Breast epithelium (tissue), 4 donors: ENCODE data around the gene GRM4. TPM values are rescaled to one million over a fixed set of nuclear protein-coding genes. Genes with fewer than 3 reads are reported as not detected.

Experiments used
- DNase-seq, 2 donors: peaks; one replicate each; pipeline ENCODE4 v3.0.0-alpha.2; 2019; ENCODE audit warnings: low spot score in 2 of 2
- H3K27ac ChIP-seq, 2 donors: fragments of 200-600 bp; sonication (generic) in 1 of 2; one replicate each; pipeline ENCODE4 v1.5.1; 2016 to 2019; ENCODE audit warnings: mild to moderate bottlenecking in 1 of 2
- H3K27me3 ChIP-seq, 2 donors: fragments of 200-600 bp; sonication (generic) in 1 of 2; one replicate each; pipeline versions ENCODE4 v1.5.1 to v1.6.0; 2017 to 2019; ENCODE audit warnings: control low read depth in 1 of 2, mild to moderate bottlenecking in 1 of 2
- H3K36me3 ChIP-seq: fragments of 200-600 bp; one replicate; pipeline ENCODE4 v1.5.1; 2019
- H3K4me1 ChIP-seq, 2 donors: fragments of 200-600 bp; sonication (generic); one replicate each; pipeline ENCODE4 v1.5.1; 2016 to 2019; ENCODE audit warnings: control low read depth in 1 of 2
- H3K4me3 ChIP-seq, 3 donors: fragments of 200-600 bp; sonication (generic); 1 replicate in 2 of 3; 2 replicates in 1 of 3; pipeline ENCODE4 v1.5.1; 2016 to 2019; ENCODE audit warnings: mild to moderate bottlenecking in 3 of 3, moderate library complexity in 2 of 3
- H3K9me3 ChIP-seq, 2 donors: fragments of 200-600 bp; sonication (generic) in 1 of 2; one replicate each; pipeline ENCODE4 v1.5.1; 2016 to 2019; ENCODE audit warnings: control low read depth in 1 of 2
- CTCF ChIP-seq, 3 donors: fragments of 450-650 bp; IDR thresholded peaks; one replicate each; pipeline ENCODE4 v1.5.1; 2016 to 2017; ENCODE audit warnings: antibody characterized with exemption in 3 of 3, mild to moderate bottlenecking in 3 of 3, moderate library complexity in 3 of 3
- POLR2A ChIP-seq: fragments of 450-650 bp; IDR thresholded peaks from one replicate; pipeline ENCODE4 v1.6.1; 2016; ENCODE audit warnings: antibody characterized with exemption, mild to moderate bottlenecking, moderate library complexity
- POLR2AphosphoS5 ChIP-seq, 3 donors: sonication (generic); formaldehyde crosslinking; IDR thresholded peaks; one replicate each; pipeline ENCODE4 v1.6.1; 2017; ENCODE audit warnings: antibody characterized with exemption in 3 of 3
- intact Hi-C: fragments of 100-400 bp; cut with DNase I; formaldehyde crosslinking; loops from one replicate; pipeline ENCODE4 v1.15.1; 2023; ENCODE audit warnings: low total_unique reads
- total RNA-seq, 3 donors: library from RNA; depleted of rRNA; stranded (reverse); fragments of >200 nt; gene quantifications; one replicate each; pipeline ENCODE4 v1.1.0, GENCODE V29; 2016

Gene GRM4
- total RNA-seq, 3 donors from 2014 or later: not detected

GRCh38 chr6:33989016-33989854 is 156.7 kb downstream of the GRM4 start:
- Histone ChIP-seq H3K27me3 (no peaks in the 10 kb centered on the region), H3K4me1 (no peaks in the 10 kb centered on the region), H3K9me3 (no peaks in the 10 kb centered on the region), H3K4me3 (no peak overlapping the region), H3K36me3 (no peaks in the 10 kb centered on the region), H3K27ac (no peak overlapping the region)
- DNase-seq: peak in 1 of 2 donors; percentile 34
- intact Hi-C loops: loop anchor here (10.0 kb wide), 1 partner anchor 464 kb away; no protein-coding TSS in a partner anchor
- TF ChIP-seq POLR2A (no peak), POLR2AphosphoS5 (IDR thresholded peaks at IDR 0.05) (no peak), CTCF (IDR thresholded peaks at IDR 0.05) (no peak)

GRCh38 chr6:33988121-33989015 is 157.5 kb downstream of the GRM4 start:
- no peaks in the 10 kb centered on the region for H3K36me3 ChIP-seq
- H3K4me3 ChIP-seq: no peak overlapping the region
- peak in 1 of 2 donors; percentile 82 for DNase-seq
- intact Hi-C loops: loop anchor here (10.0 kb wide), 1 partner anchor 464 kb away; no protein-coding TSS in a partner anchor
- TF ChIP-seq POLR2A (no peak), CTCF (IDR thresholded peaks at IDR 0.05) (no peak), POLR2AphosphoS5 (IDR thresholded peaks at IDR 0.05) (no peak)
- H3K27me3 ChIP-seq: no peaks in the 10 kb centered on the region
- no peaks in the 10 kb centered on the region for H3K4me1 ChIP-seq
- no peaks in the 10 kb centered on the region for H3K9me3 ChIP-seq
- H3K27ac ChIP-seq: peak overlapping the region; percentile 54 to 88

- peak overlapping the region; percentile 54 to 88 for H3K27ac ChIP-seq
- no peaks in the 10 kb centered on the region for H3K9me3 ChIP-seq
- no peak for TF ChIP-seq POLR2AphosphoS5 (IDR thresholded peaks at IDR 0.05)
- no peak for TF ChIP-seq CTCF (IDR thresholded peaks at IDR 0.05)
- TF ChIP-seq POLR2A: no peak
- H3K36me3 ChIP-seq: no peaks in the 10 kb centered on the region
- peak; percentile 37 to 76 for DNase-seq
- no peak overlapping the region for H3K4me3 ChIP-seq
- H3K4me1 ChIP-seq: no peaks in the 10 kb centered on the region
- H3K27me3 ChIP-seq: no peaks in the 10 kb centered on the region
- intact Hi-C loops: loop anchor here (10.0 kb wide), 1 partner anchor 463 kb away; no protein-coding TSS in a partner anchor
Observed at GRCh38 chr6:33987531-33988021, 158.3 kb downstream of the GRM4 start.

- TF ChIP-seq CTCF (IDR thresholded peaks at IDR 0.05) (no peak), POLR2AphosphoS5 (IDR thresholded peaks at IDR 0.05) (no peak), POLR2A (no peak)
- Histone ChIP-seq H3K9me3 (no peaks in the 10 kb centered on the region), H3K27ac (no peak overlapping the region), H3K4me1 (no peaks in the 10 kb centered on the region), H3K36me3 (no peaks in the 10 kb centered on the region), H3K4me3 (no peak overlapping the region), H3K27me3 (no peaks in the 10 kb centered on the region)
- no peak for DNase-seq
- intact Hi-C loops: loop anchor here (10.0 kb wide), 1 partner anchor 461 kb away; no protein-coding TSS in a partner anchor
Observed at GRCh38 chr6:33985947-33986346, 159.9 kb downstream of the GRM4 start.
